Hematopoietic multipotent progenitor cell treated with erythropoietin and hydrocortisone succinate and interleukin-3 and kit ligand, for 4 days (in vitro differentiated cells): ENCODE measurements around the gene TDP2.
"Not testable (repeated sequence)": the region's sequence is repeated elsewhere in the genome, so short reads cannot be mapped to it uniquely, and the experiment has no call there.

Experiments used
- DNase-seq: peaks from one replicate; pipeline ENCODE4 v3.0.0-alpha.2; 2015

TDP2 gene

GRCh38 chr6:24644377-24644776 lies 22.3 kb downstream of the TDP2 start:
- DNase-seq = no peak

GRCh38 chr6:24643920-24644319 lies 22.8 kb downstream of the TDP2 start:
- DNase-seq = no peak

GRCh38 chr6:24642061-24642460 lies 24.6 kb downstream of the TDP2 start:
- DNase-seq = no peak

- DNase-seq = not testable (repeated sequence)
Measured at GRCh38 chr6:24640631-24641030, 26.1 kb downstream of the TDP2 start.

- no peak for DNase-seq
Measured at GRCh38 chr6:24640166-24640565, 26.5 kb downstream of the TDP2 start.

- DNase-seq = no peak
Measured at GRCh38 chr6:24636681-24637080, 30.0 kb downstream of the TDP2 start.

- no peak for DNase-seq
Measured at GRCh38 chr6:24632573-24632972, 34.1 kb downstream of the TDP2 start.

- DNase-seq = no peak
Measured at GRCh38 chr6:24631671-24632070, 35.0 kb downstream of the TDP2 start.

- DNase-seq = no peak
Measured at GRCh38 chr6:24630856-24631505, 35.7 kb downstream of the TDP2 start.

GRCh38 chr6:24621626-24622289 lies 44.9 kb downstream of the TDP2 start:
- no peak for DNase-seq

GRCh38 chr6:24620637-24621036 lies 46.1 kb downstream of the TDP2 start:
- DNase-seq = no peak

GRCh38 chr6:24619661-24620060 lies 47.0 kb downstream of the TDP2 start:
- no peak for DNase-seq

GRCh38 chr6:24614648-24615047 lies 52.1 kb downstream of the TDP2 start:
- DNase-seq = no peak

GRCh38 chr6:24614043-24614420 lies 52.7 kb downstream of the TDP2 start:
- no peak for DNase-seq

- DNase-seq = no peak
Measured at GRCh38 chr6:24613361-24614042, 53.2 kb downstream of the TDP2 start.

GRCh38 chr6:24610672-24611071 lies 56.0 kb downstream of the TDP2 start:
- DNase-seq = no peak

- no peak for DNase-seq
Measured at GRCh38 chr6:24607310-24608105, 59.2 kb downstream of the TDP2 start.

- DNase-seq = peak; percentile 10
Measured at GRCh38 chr6:24606200-24606930, 60.3 kb downstream of the TDP2 start.

GRCh38 chr6:24603241-24603640 lies 63.5 kb downstream of the TDP2 start:
- peak; percentile 8 for DNase-seq

GRCh38 chr6:24600903-24601302 lies 65.8 kb downstream of the TDP2 start:
- peak; percentile 5 for DNase-seq
